ENCODE data around the gene KCTD6.

- TF ChIP-seq CTCF (conservative IDR thresholded peaks at IDR 0.05; ENCODE audit: low read length) (no peak), EZH2phosphoT487 (IDR thresholded peaks at IDR 0.05; ENCODE audit: borderline replicate concordance, low read depth, low read length) (no peak)
These were observed 22.5 kb downstream of the KCTD6 start for GRCh38 chr3:58514405-58514804.
